Activated T-cell treated with anti-CD3 and anti-CD28 coated beads, Interleukin-2, amount 50 U/mL, for 4 hours (primary cell): ENCODE measurements around the gene CD209. TPM values are rescaled to one million over a fixed set of nuclear protein-coding genes. Genes with fewer than 3 reads are reported as not detected.

Experiments used
- ATAC-seq, 2 donors: fragments of 200-7000 bp; cut with Tn5 transposase; one replicate each; pipeline ENCODE4 v1.10.0; 2021
- DNase-seq: peaks from one replicate; pipeline ENCODE4 v3.0.0-alpha.2; 2020
- H3K27me3 Mint-ChIP-seq: one replicate; pipeline ENCODE4 v1.8.0; 2021; ENCODE audit warnings: low read depth, mixed read lengths
- H3K36me3 Mint-ChIP-seq: one replicate; pipeline ENCODE4 v1.8.0; 2022; ENCODE audit warnings: mixed read lengths; ENCODE audit not compliant: insufficient read depth
- H3K4me1 Mint-ChIP-seq: one replicate; pipeline ENCODE4 v1.8.0; 2021; ENCODE audit warnings: low read depth, mixed read lengths
- H3K4me3 Mint-ChIP-seq: one replicate; pipeline ENCODE4 v1.8.0; 2021; ENCODE audit warnings: mild to moderate bottlenecking, moderate library complexity, mixed read lengths
- H3K9me3 Mint-ChIP-seq: one replicate; pipeline ENCODE4 v1.8.0; 2021; ENCODE audit warnings: mixed read lengths
- total RNA-seq, 3 donors: library from RNA; stranded (reverse); gene quantifications; one replicate each; pipeline ENCODE4 v1.2.1, GENCODE V29; 2021

Gene CD209
- total RNA-seq, 3 donors from 2014 or later: not detected

DNA sequence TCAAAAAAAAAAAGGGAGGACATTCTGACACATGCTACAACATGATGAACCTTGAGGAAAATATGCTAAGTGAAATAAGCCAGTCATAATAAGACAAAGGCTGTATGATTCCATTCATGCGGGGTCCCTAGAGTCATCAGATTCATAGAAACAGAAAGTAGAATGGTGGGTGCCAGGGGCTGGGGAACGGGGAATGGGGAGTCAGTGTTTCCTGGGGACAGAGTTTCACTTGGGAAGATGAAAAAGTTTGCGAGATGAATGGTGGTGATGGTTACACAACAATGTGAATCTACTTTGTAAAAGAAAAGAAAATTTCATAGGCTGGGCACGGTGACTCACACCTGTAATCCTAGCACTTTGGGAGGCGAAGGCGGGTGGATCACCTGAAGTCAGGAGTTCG, 9.3 kb downstream of the CD209 start:
- H3K27me3 Mint-ChIP-seq: peaks cover 8% of the 10 kb centered on the region
- no peak for DNase-seq
- H3K4me1 Mint-ChIP-seq: peaks cover 8% of the 10 kb centered on the region
- no peaks in the 10 kb centered on the region for H3K9me3 Mint-ChIP-seq
- no peak overlapping the region for H3K4me3 Mint-ChIP-seq
- peak; percentile 86 to 91 for ATAC-seq
- no peaks in the 10 kb centered on the region for H3K36me3 Mint-ChIP-seq

DNA sequence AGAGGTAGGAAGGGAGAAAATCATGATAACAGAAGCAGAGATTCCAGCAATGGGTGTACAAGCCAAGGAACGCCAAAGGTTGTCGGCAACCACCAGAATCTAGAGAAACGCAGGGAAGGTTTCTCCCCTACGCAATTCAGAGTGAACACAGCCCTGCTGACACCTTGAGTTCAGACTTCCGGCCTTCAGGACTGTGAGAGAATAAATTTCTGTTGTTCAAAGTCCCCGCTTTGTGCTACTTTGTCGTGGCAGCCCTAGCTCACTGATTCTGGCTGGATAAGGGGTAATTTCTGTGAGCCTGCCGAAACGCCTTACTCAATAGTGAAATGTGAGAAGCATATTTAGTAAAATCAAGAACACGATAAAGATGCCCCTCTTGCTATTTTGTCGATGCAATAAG, 10.1 kb downstream of the CD209 start:
- Mint-ChIP-seq H3K27me3 (peaks cover 10% of the 10 kb centered on the region), H3K4me1 (peaks cover 8% of the 10 kb centered on the region), H3K4me3 (no peak overlapping the region), H3K36me3 (no peaks in the 10 kb centered on the region), H3K9me3 (no peaks in the 10 kb centered on the region)
- DNase-seq (no peak), ATAC-seq (no peak)

DNA sequence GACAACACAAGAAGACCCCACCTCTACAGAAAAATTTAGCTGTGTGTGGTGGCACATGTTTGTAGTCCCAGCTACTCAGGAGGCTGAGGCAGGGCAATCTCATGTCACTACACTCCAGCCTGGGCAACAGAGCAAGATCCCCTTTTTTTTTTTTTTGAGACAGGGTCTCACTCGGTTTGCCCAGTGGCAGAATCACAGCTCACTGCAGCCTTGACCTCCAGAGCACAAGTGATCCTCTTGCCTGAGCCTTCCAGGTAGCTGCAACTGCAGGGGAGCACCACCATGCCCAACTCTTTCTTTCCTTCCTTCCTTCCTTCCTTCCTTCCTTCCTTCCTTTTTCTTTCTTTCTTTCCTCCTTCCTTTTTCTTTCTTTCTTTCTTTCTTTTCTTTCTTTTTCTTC, 11.2 kb downstream of the CD209 start:
- H3K9me3 Mint-ChIP-seq: no peaks in the 10 kb centered on the region
- H3K4me1 Mint-ChIP-seq: peaks cover 8% of the 10 kb centered on the region
- no peak for ATAC-seq
- H3K36me3 Mint-ChIP-seq: no peaks in the 10 kb centered on the region
- peaks cover 18% of the 10 kb centered on the region for H3K27me3 Mint-ChIP-seq
- DNase-seq: no peak
- no peak overlapping the region for H3K4me3 Mint-ChIP-seq

DNA sequence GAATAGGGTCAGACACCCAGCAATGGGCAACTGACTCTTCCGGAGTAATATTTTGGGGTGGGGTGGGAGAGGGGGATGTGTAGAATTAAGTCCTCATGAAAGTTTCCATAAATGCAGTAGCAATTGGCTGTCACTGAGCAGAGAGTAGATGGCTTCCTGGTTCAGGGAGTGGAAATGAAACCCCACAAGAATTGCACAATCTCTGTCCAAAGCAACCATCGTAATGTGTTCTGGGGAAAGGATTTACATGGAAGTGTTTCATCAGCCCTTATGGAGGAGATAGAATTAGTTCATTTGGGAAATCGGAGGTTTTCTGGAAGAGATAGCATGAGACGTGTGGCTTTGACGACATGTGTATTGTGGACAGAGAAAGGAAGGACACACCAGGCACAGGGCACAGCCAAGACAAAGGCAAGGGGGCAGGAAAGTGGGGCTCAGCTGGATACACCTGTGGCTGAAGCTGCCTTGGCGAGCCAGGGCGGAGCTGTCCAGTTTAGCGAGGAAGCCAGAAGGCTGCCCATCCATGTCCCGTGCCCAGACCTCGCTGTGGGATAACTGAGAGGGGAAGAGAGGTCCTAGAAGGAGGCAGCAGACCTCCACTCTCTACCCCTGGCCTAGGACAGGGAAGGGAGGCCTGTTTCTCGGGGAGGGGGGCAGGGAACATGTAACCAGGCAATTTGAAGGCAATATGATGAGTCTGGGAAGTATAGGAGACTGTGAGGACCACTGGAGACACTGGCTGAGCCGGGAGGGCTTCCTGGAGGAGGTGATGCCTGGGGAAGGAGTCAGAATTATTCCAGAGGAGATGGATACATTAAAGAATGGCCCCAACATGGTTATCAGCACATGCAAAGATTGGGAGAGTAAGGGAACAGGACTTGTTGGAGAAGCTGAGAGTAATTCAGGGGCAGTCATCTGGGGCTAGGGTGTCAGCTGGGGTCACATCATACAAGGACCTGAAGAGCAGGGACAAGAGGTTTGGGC, 12.8 kb downstream of the CD209 start:
- H3K9me3 Mint-ChIP-seq: no peaks in the 10 kb centered on the region
- H3K36me3 Mint-ChIP-seq: no peaks in the 10 kb centered on the region
- peaks cover 28% of the 10 kb centered on the region for H3K27me3 Mint-ChIP-seq
- H3K4me1 Mint-ChIP-seq: peaks cover 13% of the 10 kb centered on the region
- ATAC-seq: no peak
- DNase-seq: no peak
- no peak overlapping the region for H3K4me3 Mint-ChIP-seq

DNA sequence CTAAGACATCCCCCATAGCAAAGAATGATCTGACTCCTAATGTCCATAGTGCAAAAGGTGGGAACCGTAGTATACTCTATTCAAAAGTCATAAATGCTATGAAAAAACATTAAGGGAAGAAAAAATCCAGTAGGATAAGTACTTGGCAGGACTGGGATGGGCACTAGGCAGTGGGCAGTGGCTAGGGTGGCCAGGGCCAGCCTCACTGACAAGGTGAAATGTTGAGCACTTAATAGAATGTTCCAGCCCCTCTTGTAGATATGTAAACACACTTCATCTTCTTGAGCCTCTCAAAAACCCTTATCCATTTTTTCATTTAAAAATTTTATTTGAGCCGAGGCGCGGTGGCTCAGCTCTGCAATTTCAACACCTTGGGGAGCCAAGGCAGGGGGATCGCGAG, 14.0 kb downstream of the CD209 start:
- no peak overlapping the region for H3K4me3 Mint-ChIP-seq
- H3K36me3 Mint-ChIP-seq: no peaks in the 10 kb centered on the region
- peaks cover 40% of the 10 kb centered on the region for H3K27me3 Mint-ChIP-seq
- DNase-seq (no peak), ATAC-seq (no peak)
- peaks cover 20% of the 10 kb centered on the region for H3K4me1 Mint-ChIP-seq
- H3K9me3 Mint-ChIP-seq: no peaks in the 10 kb centered on the region

DNA sequence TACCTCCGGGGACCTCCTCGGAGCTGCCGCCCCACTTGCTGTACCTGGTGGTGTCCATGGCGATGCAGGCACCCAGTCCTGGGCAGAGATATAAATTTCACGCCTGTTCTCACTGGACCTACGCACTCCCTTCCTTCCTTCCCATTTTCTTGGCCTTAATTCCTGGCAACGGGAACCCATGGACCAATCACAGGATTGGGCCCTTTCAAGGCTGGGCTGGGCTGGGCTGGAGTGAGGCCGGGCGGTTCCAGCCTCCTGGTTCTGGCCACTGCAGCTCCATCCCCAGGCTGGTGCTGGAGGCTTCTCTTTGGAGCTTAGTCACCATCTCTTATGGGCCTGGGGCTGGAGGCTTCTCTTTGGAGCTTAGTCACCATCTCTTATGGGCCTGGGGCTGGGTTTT, 15.3 kb downstream of the CD209 start, which contains the start of gene CLEC4G:
Gene CLEC4G, minus strand, starts transcription at position 66 of the 400 bp plus-strand sequence. Its CDS starts 8 bp downstream, at position 58.
- H3K9me3 Mint-ChIP-seq: peaks cover 4% of the 10 kb centered on the region
- H3K4me3 Mint-ChIP-seq: no peak within 1 kb of the TSS
- H3K36me3 Mint-ChIP-seq: no peaks in the 10 kb centered on the region
- H3K27me3 Mint-ChIP-seq: peaks cover 52% of the 10 kb centered on the region
- ATAC-seq (no peak), DNase-seq (no peak)
- H3K4me1 Mint-ChIP-seq: peaks cover 15% of the 10 kb centered on the region

DNA sequence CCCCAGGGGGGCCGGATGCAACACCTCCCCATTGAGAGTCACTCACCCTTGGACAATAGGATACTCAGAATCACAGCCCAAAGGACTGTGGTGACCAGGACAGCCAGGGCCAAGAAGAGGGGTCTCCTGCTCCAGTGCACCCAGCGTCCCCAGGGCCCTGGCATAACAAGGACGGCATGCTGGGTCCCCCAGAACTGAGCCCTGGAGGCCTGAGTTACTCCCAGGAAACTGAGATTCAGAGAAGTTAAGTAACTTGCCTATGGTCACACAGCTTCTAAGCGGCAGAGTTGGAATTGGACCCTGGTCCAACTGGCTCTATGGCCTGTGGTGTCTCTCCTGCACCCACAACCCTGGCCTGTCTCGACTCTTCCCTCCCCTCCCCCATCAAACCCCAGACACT, 15.7 kb downstream of the CD209 start:
- no peaks in the 10 kb centered on the region for H3K36me3 Mint-ChIP-seq
- DNase-seq (no peak), ATAC-seq (no peak)
- no peak overlapping the region for H3K4me3 Mint-ChIP-seq
- H3K27me3 Mint-ChIP-seq: peaks cover 52% of the 10 kb centered on the region
- peaks cover 4% of the 10 kb centered on the region for H3K9me3 Mint-ChIP-seq
- peaks cover 15% of the 10 kb centered on the region for H3K4me1 Mint-ChIP-seq

DNA sequence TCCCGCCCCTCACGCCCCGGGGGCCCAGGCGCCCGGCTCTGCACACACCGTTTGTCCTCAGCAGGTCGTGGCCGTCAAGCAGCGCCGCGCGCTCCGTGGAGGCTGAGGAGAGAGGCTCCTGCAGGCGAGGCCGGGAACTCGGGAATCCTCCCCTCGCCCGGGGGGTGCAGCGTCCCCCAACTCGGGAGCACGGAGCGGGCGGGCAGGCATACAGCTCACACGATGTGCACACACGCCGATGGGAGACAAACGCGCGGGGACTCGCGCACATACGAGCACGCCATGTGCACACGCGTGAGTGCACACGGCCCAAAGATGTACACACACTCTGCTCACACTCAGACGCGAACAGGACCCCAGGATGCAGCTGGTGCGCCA, 16.1 kb downstream of the CD209 start:
- H3K4me3 Mint-ChIP-seq: no peak overlapping the region
- H3K9me3 Mint-ChIP-seq: peaks cover 4% of the 10 kb centered on the region
- DNase-seq: no peak
- H3K27me3 Mint-ChIP-seq: peaks cover 52% of the 10 kb centered on the region
- peaks cover 15% of the 10 kb centered on the region for H3K4me1 Mint-ChIP-seq
- H3K36me3 Mint-ChIP-seq: no peaks in the 10 kb centered on the region
- no peak for ATAC-seq

DNA sequence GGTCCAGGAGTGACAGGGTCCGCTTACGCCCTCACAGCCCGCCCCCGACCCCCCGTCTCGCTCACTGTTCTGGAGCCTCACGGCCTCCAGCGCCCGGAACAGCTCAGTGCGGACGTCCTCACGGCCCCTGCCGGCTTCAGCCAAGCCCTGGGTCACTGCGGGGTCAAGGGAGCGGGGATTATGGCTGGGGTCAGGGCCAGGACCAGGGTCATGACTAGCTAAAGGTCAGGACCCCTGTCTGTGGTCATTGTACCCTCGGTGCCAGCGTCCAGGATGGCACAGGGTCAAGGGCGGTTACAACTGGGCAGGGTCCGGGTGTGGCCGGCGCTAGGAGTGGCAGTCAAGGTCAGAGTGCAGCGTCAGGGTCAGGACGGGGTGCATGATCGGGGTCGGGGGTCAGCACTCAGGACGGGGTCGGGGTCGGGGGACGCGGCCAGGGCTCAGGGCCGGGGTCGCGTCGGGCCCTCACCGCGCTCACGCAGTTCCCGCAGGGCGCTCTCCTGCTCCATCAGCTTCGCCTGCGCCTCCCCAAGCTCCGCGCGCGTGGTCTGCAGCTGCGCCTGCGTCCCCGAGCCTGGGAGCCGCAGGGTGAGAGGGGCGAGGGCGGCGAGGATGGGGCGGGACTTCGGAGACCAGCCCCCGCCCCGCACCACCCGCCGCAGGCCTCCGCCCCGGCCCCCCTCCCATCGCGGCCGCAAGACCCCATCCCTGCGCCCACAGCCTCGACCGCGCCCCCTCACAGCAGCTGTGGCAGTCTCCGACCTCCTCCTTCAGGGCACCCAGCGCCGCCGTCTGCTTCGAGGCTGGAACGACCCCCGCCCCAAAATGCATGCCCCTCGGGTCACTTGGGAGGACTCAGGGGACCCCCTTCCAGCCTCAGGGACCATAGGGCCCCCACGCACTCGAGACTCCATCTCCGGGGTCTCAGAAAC, 16.8 kb downstream of the CD209 start:
- H3K9me3 Mint-ChIP-seq: peaks cover 4% of the 10 kb centered on the region
- no peak for ATAC-seq
- H3K36me3 Mint-ChIP-seq: no peaks in the 10 kb centered on the region
- no peak overlapping the region for H3K4me3 Mint-ChIP-seq
- no peak for DNase-seq
- peaks cover 15% of the 10 kb centered on the region for H3K4me1 Mint-ChIP-seq
- H3K27me3 Mint-ChIP-seq: peaks cover 51% of the 10 kb centered on the region

DNA sequence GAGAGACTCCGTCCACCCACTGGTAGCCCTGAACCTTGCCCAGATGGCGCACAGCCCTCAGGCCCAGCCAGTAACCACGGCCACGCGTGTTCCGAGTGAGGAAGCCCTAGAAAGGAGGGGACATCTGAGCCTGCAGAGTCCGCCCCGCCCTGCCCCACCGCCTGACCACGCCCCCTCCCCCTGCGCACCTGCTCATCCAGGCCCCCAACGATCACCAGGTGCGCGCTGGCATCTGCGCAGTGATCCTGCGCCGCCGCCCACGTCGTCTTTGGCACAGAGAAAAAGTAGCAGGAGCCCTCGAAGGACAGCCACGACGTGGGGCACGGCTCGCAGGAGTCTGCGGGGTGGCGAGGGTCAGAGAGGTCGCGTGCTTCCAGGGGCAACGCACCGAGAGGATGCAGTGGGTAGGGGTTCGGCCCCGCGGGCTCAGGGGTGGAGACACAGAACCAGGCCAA, 17.5 kb downstream of the CD209 start:
- DNase-seq: no peak

DNA sequence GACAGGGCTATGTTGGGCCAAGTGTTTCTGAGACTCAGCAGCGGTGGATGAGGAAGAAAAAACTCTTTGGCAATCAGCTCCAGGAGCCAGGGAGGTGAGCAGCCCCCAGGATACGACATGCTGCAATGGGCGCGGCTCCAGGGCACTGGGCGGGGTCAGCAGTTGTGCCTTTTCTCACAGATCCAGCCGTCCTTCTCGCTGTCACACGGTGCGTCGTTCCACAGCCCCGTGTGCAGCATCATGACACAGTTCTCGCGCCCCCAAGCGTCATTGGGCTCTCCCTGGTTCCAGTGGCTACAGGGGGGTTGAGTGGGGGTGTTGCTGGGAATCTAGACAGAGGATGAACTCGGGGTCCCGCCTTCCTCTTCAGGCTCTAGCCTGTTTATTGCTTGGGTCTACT, 18.1 kb downstream of the CD209 start:
- Mint-ChIP-seq H3K9me3 (peaks cover 4% of the 10 kb centered on the region), H3K4me3 (no peak overlapping the region), H3K27me3 (peaks cover 47% of the 10 kb centered on the region), H3K4me1 (peaks cover 13% of the 10 kb centered on the region), H3K36me3 (no peaks in the 10 kb centered on the region)
- ATAC-seq: peak in 1 of 2 donors; percentile 49
- no peak for DNase-seq

More for the DNA sequence above, 17.5 kb downstream of the CD209 start:
- peaks cover 4% of the 10 kb centered on the region for H3K9me3 Mint-ChIP-seq
- peaks cover 15% of the 10 kb centered on the region for H3K4me1 Mint-ChIP-seq
- no peaks in the 10 kb centered on the region for H3K36me3 Mint-ChIP-seq
- ATAC-seq: peak in 1 of 2 donors; percentile 41
- H3K27me3 Mint-ChIP-seq: peaks cover 48% of the 10 kb centered on the region
- H3K4me3 Mint-ChIP-seq: peak overlapping the region; percentile 37

DNA sequence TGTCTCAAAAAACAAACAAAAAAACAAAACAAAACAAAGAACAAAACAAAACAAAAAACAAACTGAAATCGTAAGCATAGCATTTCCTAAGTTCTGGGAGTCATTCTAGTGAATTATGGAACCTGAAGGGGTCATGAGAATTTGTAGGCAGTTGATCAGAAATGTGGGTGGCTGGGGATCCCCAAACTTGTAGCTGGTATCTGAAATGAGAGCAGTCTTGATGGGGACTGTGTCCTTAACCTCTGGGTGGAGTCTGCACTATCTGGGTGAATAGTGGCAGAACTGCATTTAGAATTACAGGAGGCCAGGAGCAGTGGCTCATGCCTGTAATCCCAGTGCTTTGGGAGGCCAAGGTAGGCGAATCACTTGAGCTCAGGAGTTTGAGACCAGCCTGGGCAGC, 21.5 kb downstream of the CD209 start:
- peaks cover 4% of the 10 kb centered on the region for H3K9me3 Mint-ChIP-seq
- DNase-seq: no peak
- peaks cover 12% of the 10 kb centered on the region for H3K4me1 Mint-ChIP-seq
- no peaks in the 10 kb centered on the region for H3K36me3 Mint-ChIP-seq
- no peak for ATAC-seq
- peaks cover 34% of the 10 kb centered on the region for H3K27me3 Mint-ChIP-seq
- no peak overlapping the region for H3K4me3 Mint-ChIP-seq

DNA sequence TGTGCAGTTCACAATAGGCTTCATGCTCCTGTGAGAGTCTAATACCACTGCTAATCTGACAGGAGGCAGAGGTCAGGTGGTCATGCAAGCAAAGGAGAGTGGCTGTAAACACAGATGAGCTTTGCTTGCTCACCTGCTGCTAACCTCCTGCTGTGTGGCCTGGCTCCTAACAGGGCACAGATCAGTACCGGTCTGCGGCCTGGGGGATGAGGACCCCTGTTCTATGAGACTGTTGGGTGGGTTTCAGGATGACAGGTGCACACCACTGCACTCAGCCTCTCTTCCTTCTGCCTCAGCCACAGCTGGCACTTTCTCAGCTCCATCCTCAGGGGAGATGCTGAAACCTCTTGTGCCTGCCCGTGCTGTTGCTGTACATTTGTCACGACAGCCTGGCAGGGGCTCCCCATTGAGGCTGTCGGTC, 25.1 kb downstream of the CD209 start:
- H3K27me3 Mint-ChIP-seq: peaks cover 2% of the 10 kb centered on the region
- H3K4me3 Mint-ChIP-seq: no peak overlapping the region
- no peaks in the 10 kb centered on the region for H3K36me3 Mint-ChIP-seq
- H3K9me3 Mint-ChIP-seq: peaks cover under 1% of the 10 kb centered on the region
- H3K4me1 Mint-ChIP-seq: peaks cover 10% of the 10 kb centered on the region
- ATAC-seq: no peak
- DNase-seq: no peak

DNA sequence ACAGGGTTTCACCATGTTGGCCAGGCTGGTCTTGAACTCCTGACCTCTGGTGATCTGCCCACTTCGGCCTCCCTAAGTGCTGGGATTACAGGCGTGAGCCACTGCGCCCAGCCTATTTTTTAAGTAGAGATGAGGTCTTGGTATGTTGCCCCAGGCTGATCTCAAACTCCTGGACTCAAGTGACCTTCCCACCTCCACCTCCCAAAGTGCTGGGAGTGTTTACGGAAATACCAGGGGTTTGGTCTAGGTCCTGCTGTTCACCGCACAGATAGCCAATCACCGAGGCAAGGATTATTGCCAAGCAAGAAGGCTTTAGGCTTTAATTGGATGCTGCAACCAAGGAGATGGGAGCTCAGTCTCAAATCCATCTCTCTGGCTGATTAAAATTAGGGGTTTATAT, 27.0 kb downstream of the CD209 start:
- no peaks in the 10 kb centered on the region for H3K36me3 Mint-ChIP-seq
- DNase-seq (no peak), ATAC-seq (no peak)
- H3K4me1 Mint-ChIP-seq: peaks cover 10% of the 10 kb centered on the region
- no peak overlapping the region for H3K4me3 Mint-ChIP-seq
- H3K9me3 Mint-ChIP-seq: peaks cover 5% of the 10 kb centered on the region
- no peaks in the 10 kb centered on the region for H3K27me3 Mint-ChIP-seq
